ENCODE results near the gene MCOLN3.
"Not testable (repeated sequence)": the region's sequence is repeated elsewhere in the genome, so short reads cannot be mapped to it uniquely, and the experiment has no call there.

Gene MCOLN3

GRCh38 chr1:85015826-85016225 is 32.5 kb downstream of the MCOLN3 start:
- H3K9ac ChIP-seq (ENCODE audit: low read depth, low read length) = no peak overlapping the region
- no peaks in the 10 kb centered on the region for H3K4me1 ChIP-seq (ENCODE audit: control insufficient read depth, insufficient read depth, low read length)
- no peaks in the 10 kb centered on the region for H3K36me3 ChIP-seq (ENCODE audit: insufficient read depth, low read length)
- H3K27me3 ChIP-seq (ENCODE audit: control insufficient read depth, insufficient read depth, low read length) = peaks cover 6% of the 10 kb centered on the region
- H3K9me3 ChIP-seq (replicated peaks; ENCODE audit: low read length) = peaks cover 7% of the 10 kb centered on the region
- H3K4me2 ChIP-seq (ENCODE audit: low read length) = no peak overlapping the region
- no peak overlapping the region for H3K4me3 ChIP-seq (ENCODE audit: low read length)

- not testable (repeated sequence) for H3K4me2 ChIP-seq (ENCODE audit: low read length); H3K9ac ChIP-seq (ENCODE audit: low read depth, low read length); H3K4me1 ChIP-seq (ENCODE audit: control insufficient read depth, insufficient read depth, low read length); H3K36me3 ChIP-seq (ENCODE audit: insufficient read depth, low read length); H3K4me3 ChIP-seq (ENCODE audit: low read length); H3K9me3 ChIP-seq (replicated peaks; ENCODE audit: low read length)
- peaks cover 47% of the 10 kb centered on the region for H3K27me3 ChIP-seq (ENCODE audit: control insufficient read depth, insufficient read depth, low read length)
These were observed 42.7 kb downstream of the MCOLN3 start for GRCh38 chr1:85005641-85006040.

- no peak overlapping the region for H3K4me2 ChIP-seq (ENCODE audit: low read length)
- no peak overlapping the region for H3K9ac ChIP-seq (ENCODE audit: low read depth, low read length)
- peaks cover 14% of the 10 kb centered on the region for H3K4me1 ChIP-seq (ENCODE audit: control insufficient read depth, insufficient read depth, low read length)
- H3K4me3 ChIP-seq (ENCODE audit: low read length) = no peak overlapping the region
- peaks cover 72% of the 10 kb centered on the region for H3K27me3 ChIP-seq (ENCODE audit: control insufficient read depth, insufficient read depth, low read length)
- no peaks in the 10 kb centered on the region for H3K9me3 ChIP-seq (replicated peaks; ENCODE audit: low read length)
- no peaks in the 10 kb centered on the region for H3K36me3 ChIP-seq (ENCODE audit: insufficient read depth, low read length)
These were observed 46.6 kb downstream of the MCOLN3 start for GRCh38 chr1:85001742-85002141.

GRCh38 chr1:84998642-84999280 is 49.5 kb downstream of the MCOLN3 start:
- Histone ChIP-seq H3K27me3 (ENCODE audit: control insufficient read depth, insufficient read depth, low read length) (peaks cover 76% of the 10 kb centered on the region), H3K36me3 (ENCODE audit: insufficient read depth, low read length) (no peaks in the 10 kb centered on the region), H3K9ac (ENCODE audit: low read depth, low read length) (no peak overlapping the region), H3K4me1 (ENCODE audit: control insufficient read depth, insufficient read depth, low read length) (peaks cover 17% of the 10 kb centered on the region), H3K4me3 (ENCODE audit: low read length) (peak overlapping the region; percentile 76), H3K4me2 (ENCODE audit: low read length) (peak overlapping the region; percentile 91), H3K9me3 (replicated peaks; ENCODE audit: low read length) (no peaks in the 10 kb centered on the region)

- H3K9me3 ChIP-seq (replicated peaks; ENCODE audit: low read length) = no peaks in the 10 kb centered on the region
- H3K4me1 ChIP-seq (ENCODE audit: control insufficient read depth, insufficient read depth, low read length) = peaks cover 17% of the 10 kb centered on the region
- H3K36me3 ChIP-seq (ENCODE audit: insufficient read depth, low read length) = no peaks in the 10 kb centered on the region
- H3K4me3 ChIP-seq (ENCODE audit: low read length) = peak overlapping the region; percentile 76
- H3K4me2 ChIP-seq (ENCODE audit: low read length) = peak overlapping the region; percentile 91
- peaks cover 70% of the 10 kb centered on the region for H3K27me3 ChIP-seq (ENCODE audit: control insufficient read depth, insufficient read depth, low read length)
- no peak overlapping the region for H3K9ac ChIP-seq (ENCODE audit: low read depth, low read length)
These were observed 50.4 kb downstream of the MCOLN3 start for GRCh38 chr1:84997667-84998600.

GRCh38 chr1:84996846-84997666 is 51.2 kb downstream of the MCOLN3 start, which contains the start of gene MCOLN2:
Gene MCOLN2, minus strand, starts transcription at chr1:84997113. Its CDS starts 241 bp downstream, at chr1:84996872.
- Histone ChIP-seq H3K27me3 (ENCODE audit: control insufficient read depth, insufficient read depth, low read length) (peaks cover 64% of the 10 kb centered on the region), H3K36me3 (ENCODE audit: insufficient read depth, low read length) (no peaks in the 10 kb centered on the region), H3K9ac (ENCODE audit: low read depth, low read length) (peak within 1 kb of the TSS; percentile 28), H3K4me1 (ENCODE audit: control insufficient read depth, insufficient read depth, low read length) (peaks cover 17% of the 10 kb centered on the region), H3K4me3 (ENCODE audit: low read length) (peak within 1 kb of the TSS; percentile 76), H3K9me3 (replicated peaks; ENCODE audit: low read length) (no peaks in the 10 kb centered on the region), H3K4me2 (ENCODE audit: low read length) (peak within 1 kb of the TSS; percentile 91)

- Histone ChIP-seq H3K36me3 (ENCODE audit: insufficient read depth, low read length) (no peaks in the 10 kb centered on the region), H3K9me3 (replicated peaks; ENCODE audit: low read length) (no peaks in the 10 kb centered on the region), H3K9ac (ENCODE audit: low read depth, low read length) (no peak overlapping the region), H3K4me3 (ENCODE audit: low read length) (no peak overlapping the region), H3K4me1 (ENCODE audit: control insufficient read depth, insufficient read depth, low read length) (peaks cover 17% of the 10 kb centered on the region), H3K27me3 (ENCODE audit: control insufficient read depth, insufficient read depth, low read length) (peaks cover 59% of the 10 kb centered on the region), H3K4me2 (ENCODE audit: low read length) (no peak overlapping the region)
These were observed 52.6 kb downstream of the MCOLN3 start for GRCh38 chr1:84995484-84996334.

- H3K4me2 ChIP-seq (ENCODE audit: low read length) = no peak overlapping the region
- H3K9me3 ChIP-seq (replicated peaks; ENCODE audit: low read length) = no peaks in the 10 kb centered on the region
- no peak overlapping the region for H3K9ac ChIP-seq (ENCODE audit: low read depth, low read length)
- no peak overlapping the region for H3K4me3 ChIP-seq (ENCODE audit: low read length)
- no peaks in the 10 kb centered on the region for H3K4me1 ChIP-seq (ENCODE audit: control insufficient read depth, insufficient read depth, low read length)
- peaks cover 22% of the 10 kb centered on the region for H3K27me3 ChIP-seq (ENCODE audit: control insufficient read depth, insufficient read depth, low read length)
- H3K36me3 ChIP-seq (ENCODE audit: insufficient read depth, low read length) = no peaks in the 10 kb centered on the region
These were observed 57.0 kb downstream of the MCOLN3 start for GRCh38 chr1:84991097-84991920.

- Histone ChIP-seq H3K9me3 (replicated peaks; ENCODE audit: low read length) (no peaks in the 10 kb centered on the region), H3K9ac (ENCODE audit: low read depth, low read length) (no peak overlapping the region), H3K36me3 (ENCODE audit: insufficient read depth, low read length) (no peaks in the 10 kb centered on the region), H3K4me3 (ENCODE audit: low read length) (no peak overlapping the region), H3K4me1 (ENCODE audit: control insufficient read depth, insufficient read depth, low read length) (no peaks in the 10 kb centered on the region), H3K27me3 (ENCODE audit: control insufficient read depth, insufficient read depth, low read length) (peaks cover 16% of the 10 kb centered on the region), H3K4me2 (ENCODE audit: low read length) (no peak overlapping the region)
These were observed 59.7 kb downstream of the MCOLN3 start for GRCh38 chr1:84988588-84988987.

GRCh38 chr1:84986561-84986960 is 61.7 kb downstream of the MCOLN3 start:
- H3K9ac ChIP-seq (ENCODE audit: low read depth, low read length); H3K36me3 ChIP-seq (ENCODE audit: insufficient read depth, low read length); H3K9me3 ChIP-seq (replicated peaks; ENCODE audit: low read length); H3K4me2 ChIP-seq (ENCODE audit: low read length); H3K4me1 ChIP-seq (ENCODE audit: control insufficient read depth, insufficient read depth, low read length); H3K4me3 ChIP-seq (ENCODE audit: low read length): not testable (repeated sequence)
- H3K27me3 ChIP-seq (ENCODE audit: control insufficient read depth, insufficient read depth, low read length) = peaks cover 12% of the 10 kb centered on the region

Measured in skeletal muscle satellite cell (primary cell).